GM13976 (cell line): ENCODE data around the gene FES.

Source experiments
- DNase-seq: peaks from one replicate; pipeline ENCODE4 v3.0.0; 2012; ENCODE audit warnings: low spot score
- CTCF ChIP-seq: IDR thresholded peaks from 2 replicates; pipeline ENCODE4 v1.5.1; 2012; ENCODE audit warnings: borderline replicate concordance, mild to moderate bottlenecking; ENCODE audit not compliant: insufficient read depth; ENCODE audit errors: extremely low read depth, missing control alignments, control extremely low read depth
- in situ Hi-C: fragments of 300-500 bp; cut with MboI; formaldehyde crosslinking; loops from one replicate; pipeline ENCODE4 v1.12.0; 2022; ENCODE audit warnings: low sequenced_read_pairs, mixed read lengths, inconsistent platforms; ENCODE audit not compliant: unreplicated experiment

FES gene

GRCh38 chr15:90851114-90851513, 33.2 kb upstream of the FES start:
- no peak for TF ChIP-seq CTCF
- in situ Hi-C loops, result no loop called here
- DNase-seq, result no peak

- no peak for DNase-seq
- TF ChIP-seq CTCF, result no peak
- in situ Hi-C loops, result no loop called here
These were observed 32.4 kb upstream of the FES start for GRCh38 chr15:90851940-90852339.

GRCh38 chr15:90855139-90855538, 29.2 kb upstream of the FES start:
- TF ChIP-seq CTCF, result no peak
- DNase-seq, result no peak
- in situ Hi-C loops, result no loop called here

GRCh38 chr15:90857337-90857736, 27.0 kb upstream of the FES start:
- DNase-seq, result no peak
- no peak for TF ChIP-seq CTCF
- in situ Hi-C loops, result no loop called here

GRCh38 chr15:90857883-90858443, 26.3 kb upstream of the FES start:
- TF ChIP-seq CTCF, result no peak
- DNase-seq, result no peak
- in situ Hi-C loops, result no loop called here

- TF ChIP-seq CTCF, result no peak
- DNase-seq, result no peak
- in situ Hi-C loops, result no loop called here
These were observed 24.8 kb upstream of the FES start for GRCh38 chr15:90859234-90860131.
